Cerebellar cortex (tissue), 1 donor: ENCODE results near the gene ARHGAP44.

ENCODE experiments used
- DNase-seq: peaks from one replicate; pipeline ENCODE4 v3.0.0-alpha.2; 2015; ENCODE audit warnings: low spot score

Gene ARHGAP44

DNA sequence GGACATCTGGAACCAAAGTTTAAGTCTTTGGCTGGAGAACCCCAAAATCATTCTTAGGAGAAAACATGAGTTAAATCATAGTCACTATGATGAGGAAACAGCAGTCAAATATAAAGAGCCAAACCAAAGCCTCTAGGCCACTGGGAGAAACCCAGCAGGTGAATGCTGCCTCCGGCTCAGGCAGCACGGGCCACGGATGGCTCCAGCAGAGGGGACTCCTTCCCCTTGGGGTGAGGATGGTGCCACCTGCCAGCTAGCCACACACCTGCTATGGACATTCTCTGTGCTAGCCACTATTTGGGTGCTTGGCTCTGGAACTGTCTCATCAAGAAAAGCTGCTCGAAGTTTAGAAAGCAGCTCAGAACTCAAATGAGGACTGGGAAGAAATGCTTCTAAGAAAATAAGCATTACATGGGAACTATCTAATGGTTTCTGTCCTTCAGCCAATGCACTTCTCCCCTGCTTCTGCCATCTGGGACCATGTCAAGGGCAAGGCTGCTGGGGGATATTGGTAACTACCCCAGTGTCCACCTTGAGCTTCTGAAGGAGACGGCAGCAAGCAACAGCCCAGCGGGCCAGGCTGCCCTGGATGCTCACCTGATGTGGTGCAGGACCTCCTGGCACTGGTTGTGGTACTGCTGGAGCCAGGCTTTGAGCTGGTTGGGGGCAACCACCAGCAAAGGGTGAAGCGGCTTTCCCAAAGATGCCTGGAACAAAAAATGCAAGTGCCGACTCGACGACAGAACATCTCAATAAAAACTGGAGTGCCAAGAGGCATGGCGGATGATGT is 206.0 kb downstream of the ARHGAP44 start:
- no peak for DNase-seq

DNA sequence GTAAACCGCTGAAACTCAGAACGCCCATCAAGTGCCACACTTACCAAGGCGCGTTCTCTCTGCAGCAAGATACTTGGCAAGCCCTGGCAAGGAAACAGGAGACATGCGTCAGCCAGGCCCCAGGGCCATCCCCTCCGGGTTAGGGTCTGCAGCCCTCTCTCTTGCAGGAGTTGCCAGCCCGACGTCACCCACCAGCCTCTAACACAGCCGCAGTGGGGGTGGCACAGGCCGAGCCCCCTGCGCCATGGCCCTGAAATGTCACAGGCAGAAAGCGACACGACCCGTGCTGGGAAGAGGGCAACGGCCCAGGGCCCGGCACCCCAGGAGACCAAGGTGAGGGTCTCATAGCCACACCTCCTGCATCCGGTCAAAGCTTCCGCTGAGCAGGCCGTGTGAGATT is 206.6 kb downstream of the ARHGAP44 start:
- DNase-seq, result no peak

DNA sequence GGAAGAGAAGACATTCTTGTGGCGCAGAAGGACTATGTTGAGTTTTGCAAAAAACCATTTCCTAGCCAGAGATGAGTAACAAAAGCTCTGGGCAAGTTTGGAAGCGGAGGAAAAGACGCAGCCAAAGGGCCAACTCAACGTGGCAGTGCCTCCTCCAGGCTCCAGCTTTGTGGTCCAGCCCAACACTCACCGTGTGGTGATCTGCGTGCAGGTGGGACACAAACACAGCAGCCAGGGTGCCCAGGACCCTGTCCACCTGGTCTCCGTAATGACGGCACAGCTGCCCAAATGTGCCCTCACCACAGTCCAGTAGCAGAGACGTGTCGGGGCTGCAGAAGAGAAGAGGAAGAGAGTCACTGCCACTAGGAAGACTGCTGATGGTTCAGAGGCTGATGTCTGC is 207.1 kb downstream of the ARHGAP44 start:
- DNase-seq, result no peak

DNA sequence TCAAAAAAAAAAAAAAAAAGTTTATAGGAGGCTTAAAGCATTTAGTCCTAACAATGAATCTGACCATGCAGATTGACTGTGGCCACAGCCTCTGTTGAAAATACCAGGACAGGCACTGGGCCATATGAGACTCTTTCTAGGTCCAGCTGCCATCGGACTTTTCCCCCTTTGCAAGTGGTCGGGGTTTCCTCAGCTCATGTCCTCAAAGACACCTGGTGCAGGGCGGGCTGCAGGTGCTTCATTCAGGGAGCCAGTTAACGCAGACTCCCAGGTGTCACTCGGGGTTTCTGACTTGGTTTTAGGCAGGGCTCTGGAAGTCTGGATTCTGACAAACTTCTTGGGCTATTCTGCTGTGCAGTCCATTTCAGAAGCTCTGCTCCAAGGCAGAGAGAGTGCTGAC is 207.6 kb downstream of the ARHGAP44 start:
- DNase-seq, result no peak

DNA sequence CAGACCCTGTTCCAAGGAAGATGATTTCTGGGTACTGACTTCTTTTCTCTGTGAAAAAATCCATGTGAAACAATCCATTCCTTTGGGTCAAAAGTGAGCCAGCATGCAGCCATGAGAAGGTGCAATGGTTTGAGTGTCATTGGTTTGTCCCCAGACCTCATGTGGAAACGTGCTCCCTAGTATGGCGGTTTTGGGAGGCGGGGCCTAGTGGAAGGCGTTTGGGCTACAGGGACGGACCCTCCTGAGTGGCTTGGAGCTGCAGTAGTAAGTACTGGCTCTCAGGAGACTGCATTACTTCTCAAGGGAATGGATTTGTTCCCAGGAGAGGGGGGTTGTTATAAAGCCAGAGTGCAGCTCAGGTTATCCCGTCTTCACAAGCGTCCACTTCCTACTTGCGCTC is 209.2 kb downstream of the ARHGAP44 start:
- DNase-seq, result no peak

DNA sequence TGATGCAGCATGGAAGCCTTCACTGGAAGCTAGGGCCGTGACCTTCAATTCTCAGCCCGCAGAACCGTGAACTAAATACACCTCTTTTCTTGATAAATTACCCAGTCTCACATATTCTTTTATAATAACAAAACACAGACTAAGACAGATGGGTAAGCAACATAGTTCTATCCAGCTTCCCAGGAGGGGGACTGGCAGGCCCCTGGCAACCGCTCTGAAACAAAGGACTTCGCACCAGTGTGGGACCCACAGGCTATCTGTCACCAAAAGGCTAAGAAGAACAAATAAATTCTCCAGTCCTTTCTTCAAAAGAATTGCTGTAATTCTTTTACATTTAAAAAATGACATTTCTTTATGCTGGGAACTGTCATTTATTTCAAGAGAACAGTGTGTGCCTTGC is 209.6 kb downstream of the ARHGAP44 start:
- no peak for DNase-seq

DNA sequence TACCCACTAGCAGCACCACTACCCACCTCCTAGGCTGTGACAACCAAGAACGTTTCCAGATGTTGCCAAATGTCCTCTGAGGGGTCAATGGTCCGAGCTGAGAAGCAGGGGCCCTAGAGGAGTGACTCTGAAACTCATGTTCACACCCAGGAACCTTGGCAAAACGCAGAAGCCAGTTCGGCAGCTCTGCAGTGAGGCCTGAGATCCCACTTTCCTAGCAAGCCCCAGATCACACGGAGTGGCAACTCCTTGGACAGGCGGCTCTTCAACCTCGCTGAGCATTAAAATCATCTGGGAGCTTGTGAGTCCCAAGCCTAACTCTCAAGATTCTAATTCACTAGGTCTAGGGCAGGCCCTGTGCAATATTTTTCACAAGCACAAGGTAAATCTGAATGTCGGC is 211.3 kb downstream of the ARHGAP44 start:
- DNase-seq, result no peak

DNA sequence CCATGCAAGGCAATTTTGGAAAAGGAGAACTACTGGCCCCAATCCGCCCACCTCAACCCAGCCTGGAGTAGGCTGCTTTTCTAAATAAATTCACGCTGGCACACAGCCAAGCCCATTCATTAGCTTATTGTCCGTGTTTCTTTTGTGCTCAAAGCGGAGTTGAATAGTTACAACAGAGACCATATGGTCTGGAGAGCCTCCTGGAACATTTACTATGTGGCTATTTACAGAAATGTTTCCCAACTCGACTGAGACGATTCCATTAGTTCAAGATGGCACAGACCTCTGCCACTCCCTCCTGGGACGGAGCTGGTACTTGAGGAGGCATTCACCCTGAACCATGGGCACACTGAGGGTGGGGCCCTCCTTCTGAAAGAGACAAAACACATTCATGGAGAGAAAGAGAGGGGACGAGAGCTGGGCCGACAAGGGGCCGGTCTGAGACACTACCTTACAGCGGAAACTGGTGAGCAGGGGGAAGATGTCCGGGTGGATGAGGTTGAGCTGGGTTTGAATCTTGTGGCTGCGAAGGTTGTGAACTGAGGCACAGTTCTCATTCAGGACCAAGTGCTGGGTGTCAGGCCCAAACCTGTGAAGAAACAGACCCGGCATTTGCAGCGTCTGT is 212.8 kb downstream of the ARHGAP44 start:
- peak; percentile 84 for DNase-seq

DNA sequence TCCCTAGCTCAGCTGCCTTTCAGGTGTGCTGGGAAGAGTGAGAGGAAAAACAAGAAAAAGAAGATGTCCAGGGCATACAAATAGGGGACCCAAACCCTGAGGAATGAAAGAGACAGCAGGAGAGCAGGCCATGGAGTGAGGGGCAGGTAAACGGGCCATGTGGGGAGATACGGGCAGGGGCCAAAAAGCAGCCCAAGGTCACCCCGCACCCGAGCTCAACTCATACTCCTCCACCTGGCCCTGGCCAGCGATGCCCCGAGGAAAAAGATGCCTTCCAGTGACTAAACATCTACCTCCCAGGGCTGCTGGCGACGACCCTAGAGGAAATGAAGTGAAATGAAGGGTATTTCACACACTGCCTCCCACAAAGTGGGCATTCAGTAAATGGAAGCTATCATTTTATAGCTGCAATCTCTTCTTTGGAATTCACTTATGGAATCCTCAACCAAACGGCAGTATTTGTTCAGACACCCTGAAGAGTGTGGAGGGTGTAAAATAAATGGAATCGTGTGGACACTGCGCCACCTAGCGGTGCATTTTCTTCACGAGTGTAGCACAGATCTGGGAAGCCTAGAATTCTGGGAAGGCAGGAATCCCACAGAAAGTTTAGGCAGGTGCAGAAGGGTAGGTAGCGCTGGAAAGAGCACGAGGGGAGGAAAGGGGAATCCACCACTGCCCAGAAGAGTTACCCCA is 213.6 kb downstream of the ARHGAP44 start:
- peak; percentile 91 for DNase-seq

DNA sequence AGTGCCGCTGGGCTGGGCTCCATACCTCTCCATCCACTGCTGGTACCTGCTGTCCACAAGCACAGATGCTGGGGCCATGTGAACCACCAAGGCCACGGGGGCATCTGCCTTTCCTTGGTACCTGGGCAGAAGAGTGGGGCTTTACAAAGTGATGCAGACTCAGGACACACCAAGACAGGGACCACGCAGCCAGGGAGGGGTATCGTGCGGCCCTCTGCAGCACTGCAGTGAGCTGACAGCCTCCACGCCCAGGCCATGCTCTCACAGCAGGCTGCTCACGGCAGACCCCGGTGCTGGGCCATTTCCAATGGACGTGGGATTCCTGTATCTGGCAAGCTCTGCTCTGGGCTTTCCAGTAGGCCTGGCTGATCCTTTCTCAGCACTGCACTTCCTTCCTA is 214.2 kb downstream of the ARHGAP44 start:
- DNase-seq, result no peak

DNA sequence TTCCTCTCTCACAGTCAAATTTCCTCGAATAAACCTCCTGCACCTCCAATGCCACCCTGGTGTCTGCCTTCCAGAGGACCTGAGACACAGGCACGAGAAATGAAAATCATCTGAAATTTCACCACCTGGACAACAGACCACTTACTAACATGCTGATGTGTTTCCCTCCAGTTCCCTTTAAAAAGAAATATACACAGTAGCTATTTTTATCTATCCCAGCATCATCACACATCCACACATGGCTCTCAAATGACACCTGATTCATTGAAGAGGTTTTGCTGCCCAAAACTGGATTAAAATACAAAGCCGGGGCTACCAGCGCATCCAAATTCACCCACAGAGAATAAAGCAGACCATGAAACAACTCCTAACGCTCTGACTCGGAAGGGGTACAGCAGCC is 214.6 kb downstream of the ARHGAP44 start:
- DNase-seq, result no peak

DNA sequence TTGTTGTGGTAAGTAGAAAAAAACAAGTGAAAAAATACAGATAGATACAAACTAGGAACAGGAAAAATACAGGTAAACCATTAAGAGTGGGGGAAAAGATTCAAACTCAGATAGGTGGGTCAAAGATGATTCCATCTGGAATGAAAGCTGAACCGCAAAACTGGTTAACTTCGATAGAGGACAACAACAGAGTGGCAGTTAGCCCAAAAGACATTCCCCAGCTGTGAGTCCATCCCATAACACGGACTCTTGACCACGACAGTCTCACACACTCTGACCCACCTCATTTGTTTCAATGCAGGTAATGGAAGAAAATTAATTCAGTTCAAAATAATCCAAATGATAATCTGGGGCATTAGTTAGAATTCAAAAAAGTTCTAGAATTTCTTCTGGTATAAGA is 215.0 kb downstream of the ARHGAP44 start:
- DNase-seq, result no peak

DNA sequence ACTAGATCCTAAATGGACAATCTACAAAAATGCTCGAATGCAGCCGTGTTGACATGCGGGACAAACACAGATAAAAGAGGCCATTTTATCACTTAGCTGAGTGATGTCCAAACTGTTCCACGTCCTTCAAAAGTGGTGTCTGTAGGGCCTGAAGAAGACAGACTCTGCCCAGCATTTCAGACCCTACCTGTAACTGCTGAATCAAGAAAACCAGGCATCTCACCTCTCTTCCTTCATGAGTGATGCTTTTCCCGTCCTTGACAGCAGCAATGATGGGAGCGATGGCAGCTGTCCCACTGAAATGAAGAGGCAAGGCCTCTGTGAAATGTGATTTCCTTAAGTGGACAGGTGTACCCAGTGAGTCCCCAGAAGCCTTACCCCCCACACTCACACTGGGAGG is 216.2 kb downstream of the ARHGAP44 start:
- no peak for DNase-seq

DNA sequence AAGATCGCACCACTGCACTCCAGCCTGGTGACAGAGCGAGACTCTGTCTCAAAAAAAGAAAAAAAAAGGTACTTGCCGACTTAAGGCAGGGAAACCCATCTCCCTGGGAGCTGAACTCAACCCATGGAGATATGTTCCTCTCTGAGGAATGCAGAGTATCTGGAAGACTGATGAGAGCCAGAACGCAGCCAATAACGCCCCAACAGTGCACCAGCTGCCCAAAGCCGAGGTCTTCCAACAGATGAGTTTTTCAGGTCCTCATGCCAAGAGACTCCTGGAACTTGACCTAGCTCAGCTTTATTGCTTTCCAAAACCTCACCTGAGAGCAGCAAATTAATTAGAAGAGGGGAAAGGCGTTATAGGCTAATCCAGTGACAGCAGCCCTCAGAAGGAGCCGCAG is 219.2 kb downstream of the ARHGAP44 start:
- DNase-seq, result peak; percentile 51

DNA sequence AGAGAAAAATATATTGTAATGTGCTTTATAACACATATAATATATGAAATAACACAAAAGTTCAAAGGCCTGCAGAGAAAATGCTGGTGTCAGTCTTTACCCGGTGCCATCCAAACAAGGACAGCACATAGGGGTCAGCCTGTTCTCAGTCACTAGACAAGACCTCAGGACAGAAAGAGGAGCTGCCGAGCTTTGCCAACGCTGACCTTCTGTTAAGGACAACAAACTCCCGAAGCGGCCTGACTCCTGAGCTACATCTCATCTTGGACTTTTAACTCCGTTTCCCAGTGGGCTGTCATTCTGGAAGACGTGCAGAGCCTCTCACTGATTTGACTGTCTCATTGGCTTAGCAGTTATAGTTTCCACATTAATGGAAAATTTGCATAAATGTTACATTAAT is 221.7 kb downstream of the ARHGAP44 start:
- DNase-seq, result no peak

DNA sequence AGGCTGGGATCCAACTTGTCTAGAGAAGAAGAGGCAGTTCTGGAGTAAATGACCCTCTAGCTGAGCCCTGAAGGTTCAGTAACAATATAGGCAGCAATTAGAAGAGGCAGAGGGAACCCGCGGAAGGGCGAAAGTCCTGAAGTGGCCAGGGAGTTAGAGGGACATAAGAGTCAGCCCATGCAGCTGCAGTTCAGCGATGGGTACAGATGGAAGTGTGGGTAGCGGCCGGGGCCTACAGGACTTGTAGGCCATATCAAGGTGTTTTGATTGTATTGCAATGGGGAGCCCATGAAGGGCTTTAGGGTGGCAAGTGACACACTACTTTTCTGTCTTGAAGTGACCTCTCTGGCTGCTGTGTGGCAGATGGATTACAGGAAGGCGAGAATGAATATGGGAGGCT is 225.5 kb downstream of the ARHGAP44 start:
- DNase-seq, result no peak

DNA sequence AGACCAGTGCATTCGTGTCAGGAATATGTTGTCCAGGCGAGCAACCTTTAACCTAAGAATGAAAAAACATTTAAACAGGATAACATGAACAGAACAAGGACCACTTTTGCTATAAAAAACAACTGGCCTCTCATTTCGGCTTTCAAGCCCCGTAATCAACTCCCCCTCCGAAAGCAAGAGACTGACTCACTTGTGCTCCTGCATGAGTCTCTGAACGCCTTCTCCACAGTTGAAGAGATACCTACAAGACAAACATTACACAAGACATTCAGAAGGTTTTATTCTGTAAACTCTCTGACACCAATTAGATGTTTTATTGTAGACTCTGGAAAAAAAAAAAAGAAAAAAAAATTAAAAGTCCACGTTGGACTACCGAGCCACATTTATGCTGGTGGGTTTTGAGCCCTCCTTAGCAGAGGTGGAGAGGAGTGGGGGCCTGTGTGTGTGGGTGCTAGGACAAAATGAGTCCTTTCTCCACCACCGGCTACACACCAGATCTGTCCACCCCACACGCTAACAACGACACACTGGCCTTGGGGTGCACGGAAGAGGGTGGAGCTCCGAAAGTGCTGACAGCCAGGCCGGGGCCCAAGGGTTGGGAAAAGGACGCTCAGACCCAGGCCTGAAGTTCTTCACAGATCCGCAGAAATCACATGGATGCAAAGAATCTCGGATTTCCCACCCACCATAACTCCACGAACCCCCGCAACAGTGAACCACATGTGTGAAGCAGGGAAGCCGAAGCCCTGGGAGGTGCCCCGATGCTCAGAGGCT is 227.8 kb downstream of the ARHGAP44 start:
- no peak for DNase-seq

DNA sequence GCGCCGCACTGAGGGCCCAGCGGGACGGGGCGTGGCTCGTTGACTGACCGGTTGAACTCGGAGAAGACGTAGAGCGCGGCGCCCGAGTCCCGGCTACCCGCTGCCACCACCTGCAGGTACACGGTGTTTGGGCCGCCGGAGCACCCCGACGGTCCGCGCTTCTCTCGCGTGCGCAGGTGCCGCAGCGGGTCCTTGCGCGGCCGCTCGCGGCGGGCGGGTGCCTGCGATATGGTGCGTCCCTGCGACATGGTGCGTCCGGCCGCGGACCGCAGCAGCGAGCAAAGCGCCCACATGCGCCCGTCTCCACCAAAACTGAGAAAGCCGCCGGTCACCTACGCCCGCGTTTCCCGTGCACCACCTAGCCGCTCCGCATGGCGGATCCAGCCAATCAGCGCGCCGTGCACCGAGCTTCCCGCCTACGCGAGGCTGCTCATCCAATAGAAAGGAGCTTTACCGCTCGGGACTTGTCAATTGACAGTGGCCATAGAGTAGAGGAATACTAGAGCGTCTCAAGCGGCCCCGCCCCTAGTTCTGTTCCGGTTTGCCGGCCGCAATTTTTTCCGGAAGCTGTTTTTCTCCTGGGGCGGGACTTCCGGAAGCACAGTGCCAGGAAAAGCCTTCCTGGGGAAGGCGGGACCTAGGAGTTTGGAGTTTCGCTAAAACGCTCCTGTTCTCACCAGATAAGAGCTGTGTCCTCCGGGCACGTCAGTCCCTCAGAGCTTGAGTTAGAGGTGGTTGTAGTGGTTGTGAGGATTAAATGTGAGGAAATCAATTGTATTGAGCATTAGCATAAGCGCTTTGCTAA is 228.6 kb downstream of the ARHGAP44 start, which contains the start of gene ELAC2:
Gene ELAC2 (minus strand): TSS at position 373 of the 805 bp plus-strand sequence. CDS start 80 bp downstream, at position 293.
- peak; percentile 99 for DNase-seq

DNA sequence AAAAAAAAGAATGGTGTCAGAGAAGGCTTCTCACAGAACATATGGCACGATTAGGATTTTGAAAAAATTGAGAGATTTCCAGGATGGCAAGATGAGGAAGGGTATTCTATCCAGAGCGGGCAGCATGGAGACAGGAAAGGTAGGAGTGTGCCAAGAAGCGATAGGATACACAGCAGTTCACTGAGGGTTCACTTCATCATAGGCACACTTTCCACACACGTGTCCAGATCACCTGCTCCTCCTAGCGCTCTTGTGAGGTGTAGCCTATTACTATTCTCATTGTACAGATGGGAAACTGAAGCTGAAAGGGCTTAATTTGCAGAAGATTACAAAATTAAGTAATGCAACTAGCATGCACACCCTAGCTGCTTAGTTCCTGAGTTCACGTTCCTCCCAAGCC is 234.7 kb downstream of the ARHGAP44 start:
- peak; percentile 44 for DNase-seq

DNA sequence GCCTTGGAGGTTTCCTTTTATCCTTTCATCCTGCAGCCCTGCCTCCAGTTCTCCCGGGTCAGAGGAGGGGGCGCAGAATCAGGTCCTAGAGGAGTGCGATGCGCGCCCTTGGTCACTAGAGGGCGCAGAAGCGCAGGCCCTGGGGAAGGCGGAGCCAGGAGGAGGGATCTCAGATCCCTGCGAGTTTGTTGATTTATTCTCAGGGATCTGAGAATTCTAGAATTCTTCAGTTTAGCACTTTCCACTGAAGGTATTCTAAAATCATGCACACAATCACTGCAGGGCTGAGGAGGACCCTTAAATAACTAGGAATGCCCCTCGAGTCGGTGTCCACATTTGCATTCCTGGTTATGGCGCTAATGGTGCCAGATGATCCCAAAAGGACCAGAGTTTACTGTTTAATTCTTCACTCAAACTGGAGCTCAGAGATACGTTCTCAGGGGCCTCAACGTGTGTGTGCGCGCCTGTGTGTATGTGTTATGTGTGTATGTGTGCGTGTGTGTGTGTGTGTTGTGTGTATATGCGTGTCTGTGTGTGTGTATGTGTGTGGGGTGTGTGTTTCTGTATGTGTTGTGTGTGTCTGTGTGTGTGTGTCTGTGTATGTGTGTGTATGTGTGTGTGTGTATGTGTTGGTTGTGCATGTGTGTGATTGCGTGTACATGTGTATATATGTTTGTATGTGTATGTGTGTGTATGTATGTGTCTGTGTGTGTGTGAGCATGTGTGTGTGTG is 235.4 kb downstream of the ARHGAP44 start:
- DNase-seq, result peak; percentile 71

DNA sequence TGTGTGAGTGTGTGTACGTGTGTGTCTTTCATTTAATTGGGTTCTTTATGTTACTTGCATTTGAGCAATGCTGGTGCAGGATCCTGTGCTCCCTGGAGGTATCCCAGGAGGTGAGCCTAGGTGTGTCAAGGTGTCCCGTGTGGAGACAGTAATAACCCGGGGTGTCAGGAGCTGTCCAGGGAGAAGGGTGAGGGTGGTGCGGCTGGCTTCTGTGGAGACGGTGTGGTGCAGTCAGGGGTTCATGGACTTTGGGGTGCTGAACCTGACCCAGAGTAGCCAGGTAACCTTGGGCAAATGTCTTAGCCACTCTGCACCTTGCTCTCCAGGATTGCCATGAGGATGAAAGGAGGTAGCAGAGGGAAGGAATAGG is 235.9 kb downstream of the ARHGAP44 start:
- DNase-seq, result no peak
